Adrenal gland (tissue), 5 donors: ENCODE measurements around the gene BCAS3.

ENCODE experiments used
- CTCF ChIP-seq, 6 experiments: fragments of 450-650 bp in 4 of 6; fragments of 200-600 bp in 2 of 6; sonication (generic) in 1 of 6; IDR thresholded peaks; 1 replicate in 5 of 6; 2 replicates in 1 of 6; pipeline versions ENCODE4 v1.5.1 to v1.8.0; 2016 to 2021; ENCODE audit warnings: antibody characterized with exemption in 6 of 6, mild to moderate bottlenecking in 2 of 6, moderate library complexity in 1 of 6
- POLR2A ChIP-seq, 2 donors: fragments of 450-650 bp; IDR thresholded peaks; one replicate each; pipeline ENCODE4 v1.6.1; 2017; ENCODE audit warnings: antibody characterized with exemption in 2 of 2, mild to moderate bottlenecking in 2 of 2, moderate library complexity in 1 of 2
- donor health status: DM: no; HTN: no; CAD: no.

GRCh38 chr17:60864708-60865005 is 187.0 kb downstream of the BCAS3 start:
- TF ChIP-seq POLR2A (IDR thresholded peaks at IDR 0.05) (no peak), CTCF (IDR thresholded peaks at IDR 0.05) (no peak)
